AG09319 (cell line): ENCODE results near the gene GLI2.
A peak's percentile ranks its signal among the peaks of the same experiment; 100 is the strongest.

Experiments used
- DNase-seq: peaks from one replicate; pipeline ENCODE4 v3.0.0-alpha.2; 2010; ENCODE audit warnings: low read depth; ENCODE audit errors: extremely low read depth
- TF ChIP-seq, protein P1 (sequence below): IDR thresholded peaks from 2 replicates; pipeline ENCODE4 v1.5.1; 2011; ENCODE audit warnings: low read depth, mild to moderate bottlenecking, inconsistent platforms, low read length, moderate library complexity

GLI2 gene

DNA sequence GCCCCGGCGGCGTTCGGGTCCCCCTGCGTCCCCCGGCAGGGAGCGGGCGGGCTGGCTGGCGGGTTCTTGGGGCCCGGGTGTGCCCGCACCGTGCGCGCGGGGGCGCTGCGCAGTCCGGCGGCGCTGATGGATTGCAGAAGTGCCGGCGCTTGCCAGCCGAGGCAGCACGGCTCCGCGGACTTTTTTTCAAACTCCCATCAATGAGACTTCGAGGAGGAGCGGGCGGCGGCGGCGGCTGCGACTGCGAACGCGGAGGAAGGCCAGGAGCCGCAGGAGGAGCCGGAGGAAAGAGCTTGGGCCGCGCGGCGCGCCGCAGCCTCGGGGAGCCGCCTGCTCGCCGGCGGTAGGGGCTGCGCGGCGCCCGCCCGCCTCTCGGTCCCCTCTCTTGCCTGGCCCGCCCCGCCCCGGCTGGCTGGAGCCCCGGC is at the start of gene GLI2:
Gene GLI2 (plus strand): TSS at position 123 of the 425 bp plus-strand sequence. CDS start 61,453 bp downstream, outside the sequence.
- TF ChIP-seq, protein P1, sequence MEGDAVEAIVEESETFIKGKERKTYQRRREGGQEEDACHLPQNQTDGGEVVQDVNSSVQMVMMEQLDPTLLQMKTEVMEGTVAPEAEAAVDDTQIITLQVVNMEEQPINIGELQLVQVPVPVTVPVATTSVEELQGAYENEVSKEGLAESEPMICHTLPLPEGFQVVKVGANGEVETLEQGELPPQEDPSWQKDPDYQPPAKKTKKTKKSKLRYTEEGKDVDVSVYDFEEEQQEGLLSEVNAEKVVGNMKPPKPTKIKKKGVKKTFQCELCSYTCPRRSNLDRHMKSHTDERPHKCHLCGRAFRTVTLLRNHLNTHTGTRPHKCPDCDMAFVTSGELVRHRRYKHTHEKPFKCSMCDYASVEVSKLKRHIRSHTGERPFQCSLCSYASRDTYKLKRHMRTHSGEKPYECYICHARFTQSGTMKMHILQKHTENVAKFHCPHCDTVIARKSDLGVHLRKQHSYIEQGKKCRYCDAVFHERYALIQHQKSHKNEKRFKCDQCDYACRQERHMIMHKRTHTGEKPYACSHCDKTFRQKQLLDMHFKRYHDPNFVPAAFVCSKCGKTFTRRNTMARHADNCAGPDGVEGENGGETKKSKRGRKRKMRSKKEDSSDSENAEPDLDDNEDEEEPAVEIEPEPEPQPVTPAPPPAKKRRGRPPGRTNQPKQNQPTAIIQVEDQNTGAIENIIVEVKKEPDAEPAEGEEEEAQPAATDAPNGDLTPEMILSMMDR: peak; percentile 57
- peak; percentile 70 for DNase-seq

DNA sequence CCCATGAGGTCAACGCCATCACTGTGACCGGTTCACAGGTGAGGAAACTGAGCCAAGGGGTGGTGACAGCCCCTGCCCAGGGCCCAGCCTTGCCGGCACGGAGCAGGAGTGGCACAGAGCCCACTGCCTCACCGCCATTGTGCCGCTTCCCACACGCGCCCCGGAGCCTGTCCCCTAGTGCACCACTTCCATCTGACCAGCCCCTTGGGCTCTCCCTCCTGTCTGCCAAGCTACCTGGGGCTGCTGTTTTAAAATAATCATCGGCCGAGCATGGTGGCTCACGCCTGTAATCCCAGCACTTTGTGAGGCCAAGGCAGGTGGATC is 49.7 kb upstream of the GLI2 start:
- TF ChIP-seq, protein P1: no peak

DNA sequence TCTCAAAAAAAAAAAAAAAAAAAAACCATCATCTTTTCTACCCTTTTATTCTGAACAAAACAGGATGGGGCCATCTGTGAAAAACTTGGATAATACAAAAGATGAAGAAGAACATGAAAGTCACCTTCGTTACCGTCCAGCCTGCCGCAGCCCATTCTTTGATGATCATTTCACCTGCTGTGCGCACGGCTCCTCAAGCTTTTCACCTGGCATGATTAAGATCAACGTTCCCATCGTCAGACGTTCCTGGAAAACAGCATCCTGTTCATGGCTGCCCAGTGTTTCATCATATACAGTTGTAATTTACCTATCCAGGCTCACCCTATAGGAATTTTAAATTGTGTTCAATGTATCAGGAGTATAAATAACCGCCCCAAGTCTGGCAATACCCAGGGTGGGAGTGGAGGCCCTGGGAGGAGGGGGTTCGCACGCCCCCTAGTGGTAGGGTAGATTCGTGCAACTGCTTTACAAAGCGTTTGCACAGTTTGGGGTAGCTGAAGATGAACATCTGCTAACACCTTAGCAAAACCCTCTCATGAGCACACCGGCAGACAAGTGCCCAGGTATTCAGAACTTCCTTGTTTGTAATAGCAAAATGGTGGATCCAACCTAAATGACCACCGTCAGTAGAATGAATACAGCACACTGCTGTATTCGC is 49.0 kb upstream of the GLI2 start:
- DNase-seq: no peak
- TF ChIP-seq, protein P1: peak; percentile 13

More for the DNA sequence above, 49.7 kb upstream of the GLI2 start:
- DNase-seq: no peak

DNA sequence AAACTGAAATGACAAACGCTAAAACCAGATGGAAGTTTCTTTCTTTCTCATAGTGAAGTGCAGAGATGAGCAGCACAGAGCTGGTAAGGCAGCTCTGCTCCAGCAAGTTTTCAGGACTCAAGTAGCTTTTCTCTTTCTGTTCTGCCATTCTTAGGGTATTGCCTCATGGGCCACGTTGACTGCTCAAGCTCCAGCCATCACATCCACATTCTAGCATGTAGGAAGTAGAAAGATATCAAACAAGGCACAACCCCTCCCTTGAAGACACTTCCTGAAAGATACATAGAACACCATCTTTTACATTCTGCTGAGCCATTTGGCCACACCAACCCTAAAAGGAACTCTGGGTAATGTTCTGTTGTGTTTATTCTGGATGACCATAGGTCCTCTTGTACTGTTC is 48.5 kb upstream of the GLI2 start:
- TF ChIP-seq, protein P1: no peak
- DNase-seq: no peak

DNA sequence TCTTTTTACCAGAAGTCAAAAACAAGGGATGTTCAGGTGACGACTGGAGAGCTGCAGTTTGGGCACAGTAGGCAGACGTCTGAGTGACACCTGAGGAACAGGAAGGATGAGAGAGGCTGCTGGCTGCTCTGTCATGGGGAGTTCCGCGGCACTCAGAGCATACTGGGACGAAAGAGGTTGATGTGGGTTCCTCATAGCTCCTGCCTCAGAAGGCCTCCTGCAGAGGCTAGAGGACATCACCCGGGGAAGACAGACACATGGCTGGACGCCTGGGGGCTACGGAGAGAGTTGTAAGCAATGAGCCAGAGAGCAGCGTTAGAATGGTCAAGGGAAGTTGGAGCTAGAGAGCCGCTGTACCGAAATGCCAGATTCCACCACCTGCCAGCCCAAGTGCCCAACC is 45.1 kb upstream of the GLI2 start:
- no peak for DNase-seq
- TF ChIP-seq, protein P1: no peak

DNA sequence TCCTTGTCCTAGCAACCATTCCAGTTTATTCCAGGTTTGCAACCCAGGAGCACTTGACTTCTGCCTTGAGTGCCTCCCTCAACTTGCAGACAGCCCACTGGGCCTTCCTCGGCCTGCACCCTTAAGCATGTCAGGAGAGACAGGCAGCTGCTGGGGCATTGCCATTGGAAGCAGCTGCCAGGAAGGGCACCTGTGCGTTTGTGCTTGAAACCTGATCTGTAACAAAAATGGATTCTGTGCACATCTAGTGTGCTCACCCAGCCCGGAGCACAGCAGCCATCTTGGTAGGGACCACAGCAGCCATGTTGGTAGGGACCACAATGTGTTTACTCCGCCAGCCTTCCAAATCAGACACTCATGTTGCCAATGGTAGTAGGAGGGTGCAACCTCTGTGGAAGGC is 44.3 kb upstream of the GLI2 start:
- no peak for DNase-seq
- TF ChIP-seq, protein P1: no peak

DNA sequence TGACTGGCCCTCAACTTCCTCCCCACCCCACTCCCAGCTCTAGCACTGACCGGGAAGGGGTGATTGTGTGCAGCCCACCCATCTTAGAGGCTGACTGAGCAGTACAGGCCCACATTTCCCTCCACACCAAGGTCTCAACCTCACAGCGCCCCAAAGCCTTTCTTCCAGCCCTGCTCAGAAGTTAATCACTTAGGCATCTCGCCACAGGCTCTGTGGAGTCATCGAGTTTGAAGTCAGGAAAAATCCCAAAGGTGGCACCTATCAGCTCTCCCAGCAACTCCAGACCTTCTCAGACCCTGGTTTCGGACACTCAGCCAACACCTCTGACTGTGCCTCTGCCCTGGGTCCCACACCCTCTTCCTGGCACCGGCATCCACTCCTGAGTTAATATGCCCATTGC is 43.0 kb upstream of the GLI2 start:
- TF ChIP-seq, protein P1: no peak
- DNase-seq: no peak
